Panc1 (cell line): ENCODE data around the gene UBL4B.

Experiments
- CTCF ChIP-seq: fragments of 450-650 bp; IDR thresholded peaks from 2 replicates; pipeline ENCODE4 v1.5.1; 2017; ENCODE audit warnings: mild to moderate bottlenecking
- POLR2AphosphoS5 ChIP-seq: IDR thresholded peaks from 2 replicates; pipeline ENCODE4 v1.6.1; 2012; ENCODE audit warnings: mild to moderate bottlenecking, low read depth, low read length, moderate library complexity
- REST ChIP-seq, 2 experiments: IDR thresholded peaks; 2 replicates each; pipeline ENCODE4 v1.6.1; 2011 to 2012; ENCODE audit warnings: low read depth in 2 of 2, control low read depth in 1 of 2, low read length in 1 of 2, mild to moderate bottlenecking in 1 of 2, moderate library complexity in 1 of 2; ENCODE audit not compliant: insufficient read depth in 1 of 2
- SIN3A ChIP-seq: IDR thresholded peaks from 2 replicates; pipeline ENCODE4 v1.6.1; 2012; ENCODE audit warnings: low read depth, mild to moderate bottlenecking, low read length, moderate library complexity, borderline replicate concordance; ENCODE audit not compliant: insufficient read depth
- TCF7L2 ChIP-seq: IDR thresholded peaks from 2 replicates; pipeline ENCODE4 v1.6.1; 2011; ENCODE audit warnings: mild to moderate bottlenecking, low read depth, low read length, inconsistent platforms

DNA sequence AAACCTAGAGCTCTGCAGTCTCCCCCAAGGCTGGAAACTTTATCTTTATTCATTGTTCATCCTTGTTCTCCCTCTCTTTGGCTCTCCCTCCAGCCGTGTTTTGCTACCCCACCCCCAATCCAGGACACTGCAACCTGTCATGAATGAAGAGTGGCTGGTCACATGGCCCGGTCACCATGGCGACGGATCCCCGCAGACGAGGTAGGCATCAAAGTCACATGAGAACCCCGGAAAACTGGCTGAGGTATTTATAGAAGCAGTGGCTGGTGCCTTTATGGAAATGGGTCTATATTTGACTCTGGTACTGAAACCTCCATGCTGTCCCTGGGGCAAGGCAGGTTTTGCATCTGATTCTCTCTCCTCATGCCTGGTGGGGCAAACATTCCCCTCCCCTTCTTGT is 24.7 kb downstream of the UBL4B start:
- TF ChIP-seq CTCF (no peak), REST (IDR thresholded peaks at IDR 0.05; ENCODE audit: insufficient read depth in 1 of 2, low read depth in 2 of 2, low read length in 1 of 2) (no peak), POLR2AphosphoS5 (no peak), SIN3A (no peak), TCF7L2 (no peak)
